Prostate gland (tissue), 2 donors: ENCODE results near the gene SERHL2. TPM values are rescaled to one million over a fixed set of nuclear protein-coding genes. Genes with fewer than 3 reads are reported as not detected.
"Not testable (repeated sequence)": the region's sequence is repeated elsewhere in the genome, so short reads cannot be mapped to it uniquely, and the experiment has no call there.

ENCODE experiments used
- DNase-seq: peaks from one replicate; pipeline ENCODE4 v3.0.0-alpha.2; 2019; ENCODE audit warnings: low spot score
- H3K27ac ChIP-seq, 2 donors: fragments of 200-600 bp; sonication (generic); 2 replicates each; pipeline ENCODE4 v1.5.1; 2017 to 2019
- H3K27me3 ChIP-seq: fragments of 200-600 bp; sonication (generic); replicated peaks from 2 replicates; pipeline ENCODE4 v1.5.1; 2019; ENCODE audit not compliant: insufficient read depth
- H3K36me3 ChIP-seq, 2 donors: fragments of 200-600 bp; sonication (generic); 1 replicate in 1 of 2; 2 replicates in 1 of 2; pipeline versions ENCODE4 v1.5.1 to v1.8.1; 2017 to 2019
- H3K4me1 ChIP-seq: fragments of 200-600 bp; sonication (generic); replicated peaks from 2 replicates; pipeline ENCODE4 v1.5.1; 2019
- H3K4me3 ChIP-seq, 2 donors: fragments of 200-600 bp; sonication (generic); 2 replicates each; pipeline ENCODE4 v1.5.1; 2017 to 2019
- H3K9me3 ChIP-seq: fragments of 200-600 bp; sonication (generic); 2 replicates; pipeline ENCODE4 v1.5.1; 2017
- POLR2A ChIP-seq: fragments of 450-650 bp; IDR thresholded peaks from one replicate; pipeline ENCODE4 v1.6.1; 2016; ENCODE audit warnings: antibody characterized with exemption, mild to moderate bottlenecking
- POLR2AphosphoS5 ChIP-seq: sonication (generic); formaldehyde crosslinking; IDR thresholded peaks from one replicate; pipeline ENCODE4 v1.6.1; 2017; ENCODE audit warnings: antibody characterized with exemption
- WGBS: methylation state at CpG from one replicate; pipeline ENCODE4 v1.1.5; 2018; 5-methylcytosine and 5-hydroxymethylcytosine counted together
- intact Hi-C: fragments of 100-400 bp; cut with DNase I; formaldehyde crosslinking; loops from one replicate; pipeline ENCODE4 v1.14.2; 2022
- total RNA-seq, 2 donors: library from RNA; depleted of rRNA; stranded (reverse); fragments of >200 nt; gene quantifications; one replicate each; pipeline ENCODE4 v1.1.0, GENCODE V29; 2016
- TF ChIP-seq, protein P1 (sequence below), 4 experiments: fragments of 200-600 bp in 2 of 4; fragments of 450-650 bp in 2 of 4; sonication (generic) in 2 of 4; IDR thresholded peaks; 1 replicate in 3 of 4; 2 replicates in 1 of 4; pipeline ENCODE4 v1.5.1; 2016 to 2019; ENCODE audit warnings: antibody characterized with exemption in 4 of 4, mild to moderate bottlenecking in 2 of 4, moderate library complexity in 2 of 4

The SERHL2 gene, protein sequence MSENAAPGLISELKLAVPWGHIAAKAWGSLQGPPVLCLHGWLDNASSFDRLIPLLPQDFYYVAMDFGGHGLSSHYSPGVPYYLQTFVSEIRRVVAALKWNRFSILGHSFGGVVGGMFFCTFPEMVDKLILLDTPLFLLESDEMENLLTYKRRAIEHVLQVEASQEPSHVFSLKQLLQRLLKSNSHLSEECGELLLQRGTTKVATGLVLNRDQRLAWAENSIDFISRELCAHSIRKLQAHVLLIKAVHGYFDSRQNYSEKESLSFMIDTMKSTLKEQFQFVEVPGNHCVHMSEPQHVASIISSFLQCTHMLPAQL
- 10 to 100 TPM; 10.2 to 54.7 TPM for total RNA-seq

DNA sequence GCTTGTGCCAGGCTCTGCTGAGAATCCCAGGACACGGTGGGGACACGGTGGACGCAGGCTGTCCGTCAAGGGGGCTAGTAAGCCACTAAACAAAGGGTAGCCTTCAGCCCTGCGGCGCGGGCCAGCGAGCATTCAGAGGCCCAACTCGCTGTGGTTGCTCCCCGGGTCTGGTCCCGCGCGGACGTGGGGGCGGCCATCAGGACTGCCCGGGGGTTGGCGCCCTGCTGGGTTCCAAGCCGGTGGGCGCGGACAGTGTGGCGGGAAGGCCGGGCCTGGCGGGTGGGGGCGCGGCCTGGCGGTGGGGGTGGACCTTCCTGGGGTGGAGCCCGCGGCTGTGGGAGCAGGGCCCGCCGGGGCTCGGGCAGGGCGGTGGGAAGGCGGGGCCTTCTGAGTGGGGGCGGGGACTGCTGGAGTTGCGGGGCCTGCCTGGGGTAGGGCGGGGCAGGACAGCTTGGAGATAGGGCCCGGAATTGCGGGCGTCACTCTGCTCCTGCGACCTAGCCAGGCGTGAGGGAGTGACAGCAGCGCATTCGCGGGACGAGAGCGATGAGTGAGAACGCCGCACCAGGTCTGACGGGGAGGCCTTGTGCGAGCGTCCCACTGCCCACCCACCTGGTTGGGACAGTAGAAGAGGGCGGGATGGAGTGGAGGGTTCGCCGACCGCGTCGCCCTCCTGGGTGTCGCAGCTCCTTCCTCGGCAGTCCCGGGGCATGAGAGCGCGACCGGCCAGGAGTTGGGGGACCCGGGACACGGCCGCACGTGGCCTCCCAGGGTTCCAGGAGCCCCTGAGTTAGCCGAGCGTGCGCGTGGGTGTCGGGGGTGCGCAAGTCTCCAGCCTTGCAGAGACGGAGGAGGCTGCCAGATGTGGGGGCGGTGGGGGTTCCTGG lies at the start of gene SERHL2:
Gene SERHL2, plus strand, starts transcription at position 482 of the 887 bp plus-strand sequence. Its CDS starts 65 bp downstream, at position 547.
- Histone ChIP-seq H3K9me3 (no peaks in the 10 kb centered on the region), H3K36me3 (no peaks in the 10 kb centered on the region), H3K4me3 (peak within 1 kb of the TSS; percentile 45), H3K4me1 (no peaks in the 10 kb centered on the region), H3K27me3 (no peaks in the 10 kb centered on the region), H3K27ac (peak within 1 kb of the TSS; percentile 67 to 68)
- peak; percentile 86 for DNase-seq
- intact Hi-C loops: no loop called here
- TF ChIP-seq, protein P1, sequence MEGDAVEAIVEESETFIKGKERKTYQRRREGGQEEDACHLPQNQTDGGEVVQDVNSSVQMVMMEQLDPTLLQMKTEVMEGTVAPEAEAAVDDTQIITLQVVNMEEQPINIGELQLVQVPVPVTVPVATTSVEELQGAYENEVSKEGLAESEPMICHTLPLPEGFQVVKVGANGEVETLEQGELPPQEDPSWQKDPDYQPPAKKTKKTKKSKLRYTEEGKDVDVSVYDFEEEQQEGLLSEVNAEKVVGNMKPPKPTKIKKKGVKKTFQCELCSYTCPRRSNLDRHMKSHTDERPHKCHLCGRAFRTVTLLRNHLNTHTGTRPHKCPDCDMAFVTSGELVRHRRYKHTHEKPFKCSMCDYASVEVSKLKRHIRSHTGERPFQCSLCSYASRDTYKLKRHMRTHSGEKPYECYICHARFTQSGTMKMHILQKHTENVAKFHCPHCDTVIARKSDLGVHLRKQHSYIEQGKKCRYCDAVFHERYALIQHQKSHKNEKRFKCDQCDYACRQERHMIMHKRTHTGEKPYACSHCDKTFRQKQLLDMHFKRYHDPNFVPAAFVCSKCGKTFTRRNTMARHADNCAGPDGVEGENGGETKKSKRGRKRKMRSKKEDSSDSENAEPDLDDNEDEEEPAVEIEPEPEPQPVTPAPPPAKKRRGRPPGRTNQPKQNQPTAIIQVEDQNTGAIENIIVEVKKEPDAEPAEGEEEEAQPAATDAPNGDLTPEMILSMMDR (IDR thresholded peaks at IDR 0.05): no peak
- TF ChIP-seq POLR2AphosphoS5 (peak; percentile 58), POLR2A (peak; percentile 37)
- whole genome bisulfite sequencing: 2% methylated on average over 64 of the region's 75 CpGs

DNA sequence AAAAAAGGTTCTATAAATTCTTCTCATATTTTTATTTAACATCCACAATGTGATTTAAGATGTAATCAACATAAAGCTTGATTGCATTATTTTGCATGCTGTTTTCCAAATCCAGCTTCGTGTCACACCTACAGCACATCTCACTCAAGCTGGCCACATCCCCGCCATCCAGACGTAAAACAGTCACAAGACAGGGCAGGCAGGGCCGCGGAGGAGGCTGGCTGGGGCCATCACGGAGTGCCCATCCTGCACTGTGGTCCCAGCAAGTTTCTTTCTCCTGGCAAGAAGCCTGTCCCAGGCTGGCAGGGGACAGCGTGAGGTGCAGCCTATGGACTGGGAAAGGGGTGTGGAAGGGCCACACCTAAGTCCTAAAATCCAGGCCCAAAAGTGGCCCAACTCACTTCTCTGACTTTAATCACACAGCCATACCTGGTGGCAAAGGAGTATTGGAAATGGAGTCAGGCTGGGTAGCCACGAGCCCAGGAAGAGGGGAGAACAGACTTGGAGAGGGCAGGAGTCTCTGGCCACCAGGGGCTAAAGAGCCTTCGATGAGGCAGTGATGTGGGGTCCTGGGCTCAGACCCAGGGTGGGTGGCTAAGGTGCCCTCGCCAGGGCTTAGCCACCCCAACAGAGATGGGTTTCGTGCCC lies 45.3 kb upstream of the SERHL2 start:
- H3K4me1 ChIP-seq, intact Hi-C loops, H3K27ac ChIP-seq, DNase-seq, H3K9me3 ChIP-seq, H3K27me3 ChIP-seq, H3K4me3 ChIP-seq: not testable (repeated sequence)
- WGBS: 48% methylated on average over 11 of the region's 11 CpGs
- peaks cover 0 to 12% of the 10 kb centered on the region in 2 donors for H3K36me3 ChIP-seq

DNA sequence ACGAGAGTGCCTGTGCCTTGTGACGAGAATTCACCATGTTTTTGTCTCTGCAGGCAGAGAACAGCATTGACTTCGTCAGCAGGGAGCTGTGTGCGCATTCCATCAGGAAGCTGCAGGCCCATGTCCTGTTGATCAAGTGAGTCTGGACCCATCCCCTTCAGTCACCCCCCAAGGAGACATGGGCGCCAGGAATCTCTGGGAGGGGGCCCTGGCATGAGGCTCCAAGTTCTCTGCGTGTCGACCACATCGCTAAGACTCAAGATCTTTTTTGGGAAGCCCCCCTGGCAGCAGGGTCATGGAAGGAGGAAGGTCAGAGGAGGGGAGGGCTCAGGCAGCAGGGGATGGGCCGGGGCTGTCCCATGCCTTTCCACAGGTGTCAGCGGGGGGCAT lies 44.8 kb upstream of the SERHL2 start:
- H3K4me3 ChIP-seq, DNase-seq, intact Hi-C loops, H3K27me3 ChIP-seq, H3K9me3 ChIP-seq, H3K4me1 ChIP-seq, H3K27ac ChIP-seq: not testable (repeated sequence)
- 59% methylated on average over 5 of the region's 10 CpGs for WGBS
- peaks cover 0 to 12% of the 10 kb centered on the region in 2 donors for H3K36me3 ChIP-seq

DNA sequence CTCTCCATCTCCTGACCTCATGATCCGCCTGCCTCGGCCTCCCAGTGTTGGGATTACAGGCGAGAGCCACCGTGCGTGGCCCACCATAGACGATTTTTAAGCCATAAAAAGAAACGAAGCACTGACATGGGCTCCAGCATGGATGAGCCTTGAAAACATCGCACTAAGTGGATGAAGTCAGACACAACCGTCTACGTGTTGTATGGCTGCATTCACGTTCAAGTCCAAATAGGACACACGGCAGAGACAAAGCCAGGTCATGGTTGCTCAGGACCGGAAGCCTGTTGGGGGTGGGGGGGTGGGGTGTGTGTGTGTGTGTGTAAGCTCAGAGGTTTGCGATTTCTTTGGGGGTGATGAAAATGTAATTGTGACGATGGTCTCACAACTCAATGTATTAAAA lies 44.2 kb upstream of the SERHL2 start:
- WGBS: 86% methylated on average over 15 of the region's 15 CpGs
- no peak for TF ChIP-seq POLR2AphosphoS5
- TF ChIP-seq POLR2A: no peak
- H3K27ac ChIP-seq: no peak overlapping the region
- no peak for DNase-seq
- H3K27me3 ChIP-seq: no peaks in the 10 kb centered on the region
- no peaks in the 10 kb centered on the region for H3K4me1 ChIP-seq
- intact Hi-C loops: no loop called here
- no peak overlapping the region for H3K4me3 ChIP-seq
- H3K36me3 ChIP-seq: peaks cover 0 to 12% of the 10 kb centered on the region in 2 donors
- no peaks in the 10 kb centered on the region for H3K9me3 ChIP-seq

DNA sequence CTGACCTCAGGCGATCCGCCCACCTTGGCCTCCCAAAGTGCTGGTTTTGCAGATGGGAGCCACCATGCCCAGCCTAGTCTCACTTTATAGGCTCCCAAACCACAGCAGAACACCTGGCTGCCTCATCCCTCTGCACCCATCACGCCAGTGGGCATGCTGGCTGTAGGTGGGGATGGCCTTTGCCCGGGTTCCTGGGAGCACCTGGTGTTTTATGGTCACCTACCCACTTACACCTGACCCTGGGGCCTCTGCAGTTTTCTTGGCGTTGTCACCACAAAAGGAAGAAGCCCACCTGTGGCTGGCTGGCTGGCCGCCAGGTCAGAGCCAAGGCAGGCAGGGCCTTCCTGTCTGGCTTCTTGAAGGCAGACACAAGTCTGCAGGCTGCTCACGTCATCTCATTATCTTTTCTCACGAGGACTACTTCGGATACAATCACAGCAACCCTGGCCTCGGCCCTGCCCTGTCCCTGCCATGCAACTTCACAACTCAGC lies 42.3 kb upstream of the SERHL2 start:
- intact Hi-C loops: no loop called here
- H3K4me1 ChIP-seq: no peaks in the 10 kb centered on the region
- H3K27ac ChIP-seq: no peak overlapping the region
- H3K9me3 ChIP-seq: no peaks in the 10 kb centered on the region
- no peaks in the 10 kb centered on the region for H3K27me3 ChIP-seq
- no peak overlapping the region for H3K4me3 ChIP-seq
- no peak for TF ChIP-seq POLR2A
- TF ChIP-seq, protein P1 (IDR thresholded peaks at IDR 0.05): no peak
- TF ChIP-seq POLR2AphosphoS5: no peak
- no peak for DNase-seq
- H3K36me3 ChIP-seq: peaks cover 0 to 12% of the 10 kb centered on the region in 2 donors
- 63% methylated on average over 10 of the region's 10 CpGs for WGBS
